SU-DHL-6 (cell line): ENCODE measurements around the gene BIN2.

Experiments
- H2AFZ ChIP-seq: fragments of 200-600 bp; sonication (generic); 2 replicates; pipeline ENCODE4 v1.6.1; 2014; ENCODE audit warnings: low read depth, mild to moderate bottlenecking, moderate library complexity, mixed read lengths, antibody characterized with exemption, low read length; ENCODE audit not compliant: severe bottlenecking
- H3F3A ChIP-seq: fragments of 200-600 bp; shearing (Covaris generic); 2 replicates; pipeline ENCODE4 v1.6.0; 2016; ENCODE audit warnings: antibody characterized with exemption, mild to moderate bottlenecking; ENCODE audit not compliant: insufficient read depth
- H3K27ac ChIP-seq: fragments of 200-600 bp; sonication (generic); 2 replicates; pipeline ENCODE4 v1.5.1; 2016; ENCODE audit warnings: low read depth, mild to moderate bottlenecking, low read length, moderate library complexity, mixed read lengths
- H3K27me3 ChIP-seq: fragments of 200-600 bp; sonication (generic), shearing (Covaris generic); 2 replicates; pipeline ENCODE4 v1.6.0; 2014; ENCODE audit warnings: mild to moderate bottlenecking, low read length
- H3K36me3 ChIP-seq: fragments of 200-600 bp; sonication (generic); 2 replicates; pipeline ENCODE4 v1.6.1; 2014; ENCODE audit warnings: mild to moderate bottlenecking, low read length, mixed read lengths
- H3K4me2 ChIP-seq: fragments of 300-600, 200-600 bp; shearing (Covaris generic), sonication (generic); 2 replicates; pipeline ENCODE4 v1.6.0; 2014; ENCODE audit warnings: low read length, low read depth, mild to moderate bottlenecking; ENCODE audit not compliant: poor library complexity, severe bottlenecking
- H3K4me3 ChIP-seq: fragments of 200-600 bp; sonication (generic); 2 replicates; pipeline ENCODE4 v1.5.1; 2014; ENCODE audit warnings: antibody characterized with exemption, low read length, mild to moderate bottlenecking, mixed read lengths; ENCODE audit not compliant: insufficient read depth, poor library complexity, severe bottlenecking
- H3K79me2 ChIP-seq: fragments of 200-600 bp; sonication (generic); 2 replicates; pipeline ENCODE4 v1.6.1; 2014; ENCODE audit warnings: mild to moderate bottlenecking, low read length, moderate library complexity; ENCODE audit not compliant: insufficient read depth
- H3K9ac ChIP-seq: fragments of 200-600 bp; sonication (generic); 2 replicates; pipeline ENCODE4 v1.7.0; 2014; ENCODE audit warnings: mild to moderate bottlenecking, low read length
- H3K9me2 ChIP-seq: fragments of 200-600 bp; sonication (generic); replicated peaks from 2 replicates; pipeline ENCODE4 v1.6.1; 2014; ENCODE audit warnings: low read length; ENCODE audit not compliant: insufficient read depth
- H3K9me3 ChIP-seq: fragments of 200-600 bp; sonication (generic); 2 replicates; pipeline ENCODE4 v1.6.1; 2014; ENCODE audit warnings: low read length, mixed read lengths; ENCODE audit not compliant: insufficient read depth
- H4K20me1 ChIP-seq: fragments of 200-600 bp; sonication (generic); 2 replicates; pipeline ENCODE4 v1.6.1; 2014; ENCODE audit warnings: low read depth, mild to moderate bottlenecking, antibody characterized with exemption, low read length, moderate library complexity, mixed read lengths
- CTCF ChIP-seq: fragments of 200-600 bp; sonication (generic); IDR thresholded peaks from one replicate; pipeline ENCODE4 v1.5.1; 2017; ENCODE audit warnings: antibody characterized with exemption, mild to moderate bottlenecking, low read length, moderate library complexity; ENCODE audit not compliant: insufficient read depth, poor library complexity, severe bottlenecking
- EZH2phosphoT487 ChIP-seq: fragments of 200-600 bp; sonication (generic), shearing (Covaris generic); conservative IDR thresholded peaks from 2 replicates; pipeline ENCODE4 v1.6.1; 2018; ENCODE audit warnings: mild to moderate bottlenecking, antibody characterized with exemption, low read length, moderate library complexity, mixed read lengths

Gene BIN2

DNA sequence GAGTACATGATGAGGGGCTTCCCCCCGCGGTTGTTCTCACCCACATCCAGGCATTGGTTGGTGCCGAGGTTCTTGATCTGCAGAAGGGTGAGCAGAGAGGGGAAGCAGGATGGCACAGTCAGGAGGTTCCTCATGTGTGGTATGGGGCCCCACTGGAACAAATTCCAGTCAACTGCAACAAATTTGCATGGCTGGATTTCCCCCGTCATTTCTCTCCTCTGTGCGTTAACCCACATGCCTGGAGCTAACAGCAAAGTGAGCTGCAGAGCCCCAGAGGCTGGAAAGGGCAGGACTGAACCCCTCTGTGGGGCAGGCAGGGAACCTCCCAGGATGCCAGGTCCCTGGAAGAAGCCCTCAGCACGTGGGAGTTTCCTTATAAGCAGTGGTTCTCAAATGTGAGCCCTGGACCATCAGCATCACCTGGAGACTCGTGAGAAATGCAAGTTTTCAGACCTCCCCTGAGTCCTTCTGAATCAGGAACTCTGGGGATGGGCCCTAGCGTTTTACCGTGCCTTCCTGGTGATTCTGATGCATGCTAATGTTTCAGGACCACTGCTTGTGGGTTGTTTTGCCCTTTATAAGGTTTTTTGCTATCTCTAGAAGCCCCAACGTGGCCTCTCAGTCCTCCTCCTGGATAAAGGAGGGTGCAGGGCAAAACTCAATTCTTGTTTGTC is 33.5 kb upstream of the BIN2 start:
- Histone ChIP-seq H3F3A (no peaks in the 10 kb centered on the region), H3K9me2 (no peaks in the 10 kb centered on the region), H3K9ac (no peak overlapping the region), H3K4me3 (no peak overlapping the region), H3K4me2 (no peak overlapping the region), H2AFZ (no peak overlapping the region), H3K27ac (no peak overlapping the region), H3K9me3 (no peaks in the 10 kb centered on the region), H4K20me1 (no peaks in the 10 kb centered on the region), H3K36me3 (no peaks in the 10 kb centered on the region), H3K79me2 (no peaks in the 10 kb centered on the region), H3K27me3 (no peaks in the 10 kb centered on the region)
- no peak for TF ChIP-seq EZH2phosphoT487
- no peak for TF ChIP-seq CTCF

- no peak overlapping the region for H2AFZ ChIP-seq
- H3K27me3 ChIP-seq: peaks cover under 1% of the 10 kb centered on the region; the same call in 1 of the 2 replicates
- no peaks in the 10 kb centered on the region for H3F3A ChIP-seq
- H4K20me1 ChIP-seq: no peaks in the 10 kb centered on the region
- no peaks in the 10 kb centered on the region for H3K9me2 ChIP-seq
- H3K79me2 ChIP-seq: no peaks in the 10 kb centered on the region
- no peak overlapping the region for H3K9ac ChIP-seq
- no peak overlapping the region for H3K4me2 ChIP-seq
- peak; percentile 18 for TF ChIP-seq CTCF
- TF ChIP-seq EZH2phosphoT487: no peak
- no peaks in the 10 kb centered on the region for H3K36me3 ChIP-seq
- no peaks in the 10 kb centered on the region for H3K9me3 ChIP-seq
- H3K4me3 ChIP-seq: no peak overlapping the region
- H3K27ac ChIP-seq: no peak overlapping the region
Measured at GRCh38 chr12:51351913-51352532, 28.0 kb upstream of the BIN2 start.

- Histone ChIP-seq H3K4me2 (no peak overlapping the region), H3K27ac (no peak overlapping the region), H3K9ac (no peak overlapping the region), H3K9me3 (no peaks in the 10 kb centered on the region), H3K79me2 (no peaks in the 10 kb centered on the region), H3K4me3 (no peak overlapping the region), H4K20me1 (no peaks in the 10 kb centered on the region), H3F3A (no peaks in the 10 kb centered on the region), H3K27me3 (peaks cover 2% of the 10 kb centered on the region; the same call in 1 of the 2 replicates), H3K36me3 (no peaks in the 10 kb centered on the region), H2AFZ (no peak overlapping the region), H3K9me2 (no peaks in the 10 kb centered on the region)
- TF ChIP-seq EZH2phosphoT487: no peak
- TF ChIP-seq CTCF: no peak
Measured at GRCh38 chr12:51349026-51349425, 25.1 kb upstream of the BIN2 start.
